Measurements from ENCODE around the gene SERPINB10.

DNA sequence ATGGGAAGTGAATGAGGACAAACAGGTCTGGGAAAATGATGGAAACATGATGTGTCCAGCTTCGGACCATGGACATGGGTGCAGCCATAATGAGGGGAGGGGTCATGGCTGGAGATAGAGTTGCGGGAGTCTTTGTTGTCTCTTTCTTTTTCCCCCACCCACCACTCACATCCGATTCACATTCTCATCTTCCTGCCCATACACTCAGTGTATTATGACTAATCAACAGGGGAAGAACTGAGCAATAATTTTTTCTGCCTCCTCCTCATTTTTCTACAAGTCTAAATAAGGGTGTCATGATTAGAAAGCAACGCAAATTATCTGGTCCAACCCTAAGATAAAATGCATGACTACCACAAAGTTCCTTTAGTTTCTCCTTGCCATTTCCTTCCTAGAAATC, 25.9 kb upstream of the SERPINB10 start:
- TF ChIP-seq GATA2 (IDR thresholded peaks at IDR 0.05; ENCODE audit: low read depth, low read length) (no peak), GATA3 (IDR thresholded peaks at IDR 0.05; ENCODE audit: low read depth, low read length) (no peak)

All from SH-SY5Y (cell line).